Daoy (cell line): ENCODE results near the gene DCST1. TPM values are rescaled to one million over a fixed set of nuclear protein-coding genes. Genes with fewer than 3 reads are reported as not detected.

Source experiments
- DNase-seq: peaks from one replicate; pipeline ENCODE4 v3.0.0-alpha.2; 2015; ENCODE audit warnings: low read depth
- total RNA-seq: library from RNA; depleted of rRNA; stranded (reverse); fragments of >200 nt; shearing (Covaris generic); gene quantifications from 2 replicates; pipeline ENCODE4 v1.2.3, GENCODE V29; 2014; rRNA removed

DCST1 gene
- total RNA-seq, 1 experiment from 2014 or later = not detected

DNA sequence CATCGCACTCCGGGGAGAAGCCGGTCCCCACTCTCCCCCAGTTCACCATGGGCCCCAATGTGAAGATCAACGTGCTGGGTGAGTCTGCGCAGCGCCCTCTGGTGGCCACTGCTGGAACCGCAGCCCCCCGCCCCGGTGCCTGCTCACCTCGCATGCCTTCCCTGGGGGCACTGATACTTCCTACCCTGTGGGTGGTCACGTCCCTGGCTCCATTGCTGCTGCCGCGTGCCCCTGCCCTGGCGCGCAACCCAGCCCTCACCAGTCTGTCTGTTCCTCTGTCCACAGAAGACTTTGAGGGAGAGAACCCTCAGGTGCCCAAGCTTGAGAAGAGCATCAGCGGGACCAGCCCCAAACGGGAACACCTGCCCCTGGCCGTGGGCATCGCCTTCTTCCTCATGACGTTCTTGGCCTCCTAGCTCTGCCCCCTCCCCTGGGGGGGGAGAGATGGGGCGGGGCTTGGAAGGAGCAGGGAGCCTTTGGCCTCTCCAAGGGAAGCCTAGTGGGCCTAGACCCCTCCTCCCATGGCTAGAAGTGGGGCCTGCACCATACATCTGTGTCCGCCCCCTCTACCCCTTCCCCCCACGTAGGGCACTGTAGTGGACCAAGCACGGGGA is 52.6 kb downstream of the DCST1 start:
- DNase-seq = peak; percentile 76

DNA sequence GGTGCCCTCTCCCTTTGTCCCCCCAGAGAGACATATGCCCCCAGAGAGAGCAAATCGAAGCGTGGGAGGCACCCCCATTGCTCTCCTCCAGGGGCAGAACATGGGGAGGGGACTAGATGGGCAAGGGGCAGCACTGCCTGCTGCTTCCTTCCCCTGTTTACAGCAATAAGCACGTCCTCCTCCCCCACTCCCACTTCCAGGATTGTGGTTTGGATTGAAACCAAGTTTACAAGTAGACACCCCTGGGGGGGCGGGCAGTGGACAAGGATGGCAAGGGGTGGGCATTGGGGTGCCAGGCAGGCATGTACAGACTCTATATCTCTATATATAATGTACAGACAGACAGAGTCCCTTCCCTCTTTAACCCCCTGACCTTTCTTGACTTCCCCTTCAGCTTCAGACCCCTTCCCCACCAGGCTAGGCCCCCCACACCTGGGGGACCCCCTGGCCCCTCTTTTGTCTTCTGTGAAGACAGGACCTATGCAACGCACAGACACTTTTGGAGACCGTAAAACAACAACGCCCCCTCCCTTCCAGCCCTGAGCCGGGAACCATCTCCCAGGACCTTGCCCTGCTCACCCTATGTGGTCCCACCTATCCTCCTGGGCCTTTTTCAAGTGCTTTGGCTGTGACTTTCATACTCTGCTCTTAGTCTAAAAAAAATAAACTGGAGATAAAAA is 53.4 kb downstream of the DCST1 start:
- DNase-seq = no peak

DNA sequence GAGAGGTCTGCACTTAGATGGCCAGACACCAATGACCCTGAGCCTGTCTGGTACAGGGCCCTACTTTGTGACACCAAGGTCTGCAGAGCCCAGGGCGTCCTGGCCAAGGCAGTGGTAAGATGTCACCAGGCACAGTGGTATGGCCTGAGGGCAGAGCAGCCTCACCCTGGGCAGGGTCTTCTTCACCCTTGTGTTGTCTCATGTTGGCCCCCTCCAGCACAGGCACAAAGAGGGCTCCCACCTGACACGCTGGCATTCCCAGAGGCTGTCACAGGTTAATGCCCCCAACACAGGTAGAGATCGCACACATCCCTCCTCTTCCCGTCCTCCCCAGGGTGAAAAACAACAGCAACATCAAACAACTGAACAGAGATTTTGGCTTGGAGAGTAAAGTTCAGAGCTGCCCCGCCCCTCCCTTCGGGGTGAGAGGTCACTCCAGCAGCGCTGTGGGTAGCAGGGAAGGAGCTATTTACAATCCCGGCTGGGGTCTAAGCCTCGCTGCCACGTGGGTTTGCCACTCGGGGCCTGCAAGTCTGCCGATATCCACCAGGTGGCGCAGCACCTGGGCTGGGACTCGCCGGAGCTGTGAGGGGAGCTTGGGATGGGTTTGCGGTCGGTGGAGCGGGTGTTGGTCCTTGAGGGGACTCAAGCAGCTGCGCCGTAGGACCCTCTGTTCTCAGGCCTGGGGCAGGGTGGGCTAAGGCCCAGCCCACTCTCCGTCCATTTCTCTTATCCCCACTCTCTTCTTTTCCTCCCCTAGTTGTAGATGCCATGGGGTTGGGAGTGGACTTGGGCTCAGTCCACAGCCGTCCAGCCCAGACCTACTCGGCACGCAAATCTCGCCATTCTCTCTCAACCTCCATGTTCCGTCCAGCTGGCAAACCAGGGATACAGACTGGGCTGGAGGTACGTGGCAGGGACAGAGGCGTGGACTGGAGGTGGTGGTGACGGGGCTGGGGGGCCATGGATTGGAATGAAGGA is 57.7 kb downstream of the DCST1 start:
- peak; percentile 82 for DNase-seq

DNA sequence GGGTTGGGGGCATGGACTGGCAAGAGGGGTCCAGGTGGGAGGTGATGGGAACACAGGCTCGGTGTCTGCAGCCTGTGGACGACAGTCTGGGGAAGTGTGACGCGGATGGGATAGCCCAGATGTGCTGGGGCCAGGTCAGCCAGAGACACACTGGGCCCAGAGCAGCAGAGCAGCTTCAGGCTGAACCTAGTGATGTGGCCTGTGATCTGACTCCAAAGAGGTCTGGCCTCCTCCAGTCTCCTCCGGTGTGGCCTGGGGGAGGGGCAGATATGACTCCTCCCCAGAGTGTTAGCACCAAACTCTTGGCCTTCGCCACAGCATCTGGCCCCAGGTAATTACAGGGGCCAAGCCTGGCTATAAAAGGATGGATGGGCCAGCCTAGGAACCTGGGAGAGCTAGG is 58.5 kb downstream of the DCST1 start:
- DNase-seq = no peak

DNA sequence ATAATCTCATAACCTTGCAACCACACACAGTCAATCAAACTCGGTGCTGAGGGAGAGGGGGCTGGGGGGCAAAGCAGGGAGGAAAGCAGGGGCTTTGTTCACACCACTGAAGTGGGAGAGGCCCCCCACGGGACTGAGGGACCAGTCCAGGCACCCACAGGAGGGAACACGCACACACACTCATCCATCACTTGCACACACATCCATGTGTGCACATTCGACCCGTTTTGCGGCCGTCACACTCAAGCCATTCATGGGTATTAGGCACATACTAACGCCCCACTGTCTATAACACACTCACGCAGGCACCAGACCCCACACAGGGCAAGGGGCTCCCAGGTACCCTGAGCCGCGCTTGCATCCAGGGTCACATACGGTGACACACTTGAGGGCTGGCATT is 59.0 kb downstream of the DCST1 start:
- no peak for DNase-seq

DNA sequence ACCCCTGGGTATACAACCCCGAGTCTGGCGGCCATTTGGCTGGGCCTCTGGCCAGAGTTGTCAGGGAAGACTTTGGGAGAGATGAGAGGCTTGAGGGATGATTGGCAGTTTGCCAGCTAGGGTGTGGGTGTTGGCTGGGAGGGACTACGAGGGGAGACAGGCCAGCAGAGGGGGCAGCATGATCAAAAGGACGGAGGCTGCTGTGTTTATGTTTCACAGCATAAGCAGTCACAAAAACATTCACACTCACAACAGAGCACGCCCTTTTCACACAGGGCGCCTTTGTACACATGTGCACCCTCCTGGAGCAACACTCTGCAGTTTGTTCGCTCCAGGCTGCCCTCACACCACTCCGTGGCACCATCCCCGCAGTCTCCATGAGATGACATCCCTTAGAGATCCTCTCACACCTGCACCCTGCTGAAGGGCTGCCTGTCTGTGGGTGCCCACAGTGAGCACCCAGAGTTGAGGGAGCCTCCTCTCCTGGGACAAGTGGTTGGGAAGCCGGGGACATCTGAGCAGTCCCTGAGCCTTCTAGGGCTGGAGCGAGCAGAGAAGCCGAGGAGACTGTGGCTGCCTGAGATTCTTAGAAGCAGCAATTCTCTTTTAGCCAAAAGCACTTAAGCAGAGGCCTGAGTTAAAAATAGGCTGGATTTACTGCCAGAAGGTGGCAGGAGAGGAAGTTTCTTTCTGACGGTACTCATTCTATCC is 60.4 kb downstream of the DCST1 start:
- DNase-seq = peak; percentile 69

DNA sequence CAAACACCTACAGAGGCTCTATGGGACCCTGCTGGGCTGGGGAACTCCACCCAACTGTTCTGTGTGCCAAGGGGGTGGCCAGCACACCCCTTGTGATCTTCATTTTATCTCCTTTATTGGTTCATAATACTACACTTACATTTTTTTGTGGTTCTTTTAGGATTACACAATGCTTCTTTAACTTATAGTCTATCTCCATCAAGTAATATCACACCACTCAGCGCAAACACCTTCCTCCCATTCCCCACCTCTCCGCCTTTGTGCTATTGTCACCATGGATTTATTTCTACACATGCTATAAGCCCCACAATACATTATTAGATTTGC is 61.0 kb downstream of the DCST1 start:
- DNase-seq = no peak

DNA sequence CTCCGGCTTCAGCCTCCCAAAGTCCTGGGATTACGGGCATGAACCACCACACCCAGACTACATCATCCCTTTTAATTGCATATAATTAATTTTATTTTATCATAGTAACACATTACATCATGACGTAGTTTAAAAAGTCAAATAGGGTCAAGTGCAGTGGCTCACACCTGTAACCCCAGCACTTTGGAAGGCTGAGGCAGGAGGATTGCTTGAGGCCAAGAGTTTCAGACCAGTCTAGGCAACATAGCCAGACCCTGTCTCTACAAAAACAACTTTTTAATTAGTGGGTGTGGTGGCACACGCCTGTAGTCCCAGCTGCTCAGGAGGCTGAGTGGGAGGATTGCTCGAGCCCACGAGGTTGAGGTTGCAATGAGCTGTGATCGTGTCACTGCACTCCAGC is 65.7 kb downstream of the DCST1 start:
- no peak for DNase-seq

Other genes with a start within 250 kb of the DCST1 start
- 9.1 and 16.8 TPM in 2 replicates for gene KCNN3, start 163.5 kb upstream of the DCST1 start, total RNA-seq
- 3.8 and 5.7 TPM in 2 replicates for gene PMVK, start 97.1 kb upstream of the DCST1 start, total RNA-seq
- 10.5 and 10.9 TPM in 2 replicates for gene PBXIP1, start 77.7 kb upstream of the DCST1 start, total RNA-seq
- 21.8 and 24.3 TPM in 2 replicates for gene PYGO2, start 72.0 kb upstream of the DCST1 start, total RNA-seq
- gene SHC1, start 63.1 kb upstream of the DCST1 start, total RNA-seq = 112 and 126 TPM in 2 replicates
- 362 and 379 TPM in 2 replicates for gene CKS1B, start 59.1 kb upstream of the DCST1 start, total RNA-seq
- 48.1 and 51.2 TPM in 2 replicates for gene FLAD1, start 50.5 kb upstream of the DCST1 start, total RNA-seq
- gene LENEP, start 40.2 kb upstream of the DCST1 start, total RNA-seq = not detected in 2 replicates
- 11.7 and 14.8 TPM in 2 replicates for gene ZBTB7B, start 31.0 kb upstream of the DCST1 start, total RNA-seq
- gene DCST2, start within 50 bp of the DCST1 start, total RNA-seq = not detected in 2 replicates
- gene ADAM15, start 17.5 kb downstream of the DCST1 start, total RNA-seq = 44.5 and 46.2 TPM in 2 replicates
- 10.6 and 16.7 TPM in 2 replicates for gene EFNA4, start 29.9 kb downstream of the DCST1 start, total RNA-seq
- gene EFNA3, start 45.0 kb downstream of the DCST1 start, total RNA-seq = 1.1 and 2.4 TPM in 2 replicates
- gene EFNA1, start 94.1 kb downstream of the DCST1 start, total RNA-seq = 24.6 and 34.5 TPM in 2 replicates
- gene SLC50A1, start 102.0 kb downstream of the DCST1 start, total RNA-seq = 14.9 and 28.7 TPM in 2 replicates
- gene DPM3, start 106.7 kb downstream of the DCST1 start, total RNA-seq = 5.0 and 66.4 TPM in 2 replicates
- 123 and 131 TPM in 2 replicates for gene KRTCAP2, start 139.5 kb downstream of the DCST1 start, total RNA-seq
- gene TRIM46, start 140.0 kb downstream of the DCST1 start, total RNA-seq = 0.63 and 1.9 TPM in 2 replicates
- 2.9 and 3.2 TPM in 2 replicates for gene THBS3, start 174.1 kb downstream of the DCST1 start, total RNA-seq
- 81.3 and 96.7 TPM in 2 replicates for gene MTX1, start 174.9 kb downstream of the DCST1 start, total RNA-seq
- 1.6 and 2.7 TPM in 2 replicates for gene ENTREP3, start 221.7 kb downstream of the DCST1 start, total RNA-seq
- gene SCAMP3, start 228.5 kb downstream of the DCST1 start, total RNA-seq = 42.1 and 43.4 TPM in 2 replicates
- gene CLK2, start 239.7 kb downstream of the DCST1 start, total RNA-seq = 11.5 and 15.1 TPM in 2 replicates
- 0.11 and 0.65 TPM in 2 replicates for gene HCN3, start 243.6 kb downstream of the DCST1 start, total RNA-seq